Esophagus squamous epithelium (tissue), 4 donors: ENCODE results near the gene BTG2.

Source experiments
- POLR2A ChIP-seq, 4 donors: fragments of 450-650 bp; IDR thresholded peaks; one replicate each; pipeline ENCODE4 v1.6.1; 2017; ENCODE audit warnings: antibody characterized with exemption in 4 of 4, mild to moderate bottlenecking in 4 of 4, moderate library complexity in 3 of 4
- TF ChIP-seq, protein P1 (sequence below), 6 experiments: fragments of 450-650 bp in 4 of 6; fragments of 200-600 bp in 2 of 6; sonication (generic) in 2 of 6; IDR thresholded peaks; one replicate each; pipeline ENCODE4 v1.5.1; 2016 to 2019; ENCODE audit warnings: antibody characterized with exemption in 6 of 6, mild to moderate bottlenecking in 4 of 6, moderate library complexity in 4 of 6

DNA sequence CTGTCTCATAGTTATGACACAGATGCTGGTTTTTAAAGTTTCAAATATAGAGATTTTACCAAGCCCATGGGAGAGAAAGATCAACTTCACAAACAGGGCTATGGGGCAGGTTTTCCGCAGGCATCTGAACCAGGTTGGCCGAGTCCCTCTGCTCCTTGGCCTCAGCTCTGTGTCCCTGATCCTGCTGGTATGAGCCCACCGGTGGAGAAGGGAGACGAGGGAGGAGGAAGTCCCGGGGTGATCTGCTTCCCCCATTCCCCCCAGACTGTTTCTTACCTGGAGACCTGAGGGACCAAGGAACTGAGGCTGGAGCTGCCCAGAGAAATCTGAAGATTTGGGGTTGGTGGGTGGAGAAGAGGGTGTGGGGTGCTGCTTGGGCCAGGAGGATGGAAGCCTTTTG lies 28.9 kb upstream of the BTG2 start:
- no peak for TF ChIP-seq POLR2A (IDR thresholded peaks at IDR 0.05)
- TF ChIP-seq, protein P1, sequence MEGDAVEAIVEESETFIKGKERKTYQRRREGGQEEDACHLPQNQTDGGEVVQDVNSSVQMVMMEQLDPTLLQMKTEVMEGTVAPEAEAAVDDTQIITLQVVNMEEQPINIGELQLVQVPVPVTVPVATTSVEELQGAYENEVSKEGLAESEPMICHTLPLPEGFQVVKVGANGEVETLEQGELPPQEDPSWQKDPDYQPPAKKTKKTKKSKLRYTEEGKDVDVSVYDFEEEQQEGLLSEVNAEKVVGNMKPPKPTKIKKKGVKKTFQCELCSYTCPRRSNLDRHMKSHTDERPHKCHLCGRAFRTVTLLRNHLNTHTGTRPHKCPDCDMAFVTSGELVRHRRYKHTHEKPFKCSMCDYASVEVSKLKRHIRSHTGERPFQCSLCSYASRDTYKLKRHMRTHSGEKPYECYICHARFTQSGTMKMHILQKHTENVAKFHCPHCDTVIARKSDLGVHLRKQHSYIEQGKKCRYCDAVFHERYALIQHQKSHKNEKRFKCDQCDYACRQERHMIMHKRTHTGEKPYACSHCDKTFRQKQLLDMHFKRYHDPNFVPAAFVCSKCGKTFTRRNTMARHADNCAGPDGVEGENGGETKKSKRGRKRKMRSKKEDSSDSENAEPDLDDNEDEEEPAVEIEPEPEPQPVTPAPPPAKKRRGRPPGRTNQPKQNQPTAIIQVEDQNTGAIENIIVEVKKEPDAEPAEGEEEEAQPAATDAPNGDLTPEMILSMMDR (IDR thresholded peaks at IDR 0.05) = no peak
